Fibroblast of lung (primary cell): Measurements from ENCODE around the gene ETFRF1.

Experiments
- CTCF ChIP-seq, 2 donors: IDR thresholded peaks in 1 of 2; conservative IDR thresholded peaks in 1 of 2; 1 replicate in 1 of 2; 2 replicates in 1 of 2; pipeline ENCODE4 v1.5.1; 2011 to 2012; ENCODE audit warnings: low read length in 2 of 2, control low read depth in 1 of 2, inconsistent platforms in 1 of 2, low read depth in 1 of 2, mild to moderate bottlenecking in 1 of 2
- EZH2 ChIP-seq: IDR thresholded peaks from 2 replicates; pipeline ENCODE4 v1.5.1; 2012; ENCODE audit warnings: low read length, control low read depth, mild to moderate bottlenecking; ENCODE audit errors: missing control alignments

DNA sequence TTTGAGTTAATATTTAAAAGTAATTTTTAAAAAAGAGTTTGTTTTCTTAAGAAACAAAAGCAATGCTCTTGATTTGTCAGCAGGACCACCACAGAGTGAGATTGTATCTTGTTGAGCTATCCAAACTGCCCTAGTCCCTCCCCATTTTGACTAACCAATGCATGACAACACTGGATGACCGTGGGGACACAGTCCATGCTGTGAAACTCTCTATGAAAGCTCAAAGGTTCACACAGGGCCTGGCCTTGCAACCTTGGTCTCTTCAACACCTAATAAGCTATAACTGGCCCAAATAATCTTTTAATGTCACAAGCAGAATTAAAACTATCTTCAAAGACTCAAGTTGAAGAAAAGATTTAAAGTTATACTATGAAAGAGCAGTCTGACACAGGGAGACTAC is 13.5 kb downstream of the ETFRF1 start:
- TF ChIP-seq CTCF (conservative IDR thresholded peaks at IDR 0.05 in 1 of 2, IDR thresholded peaks at IDR 0.05 in 1 of 2; ENCODE audit: low read depth in 1 of 2, low read length in 2 of 2) (no peak), EZH2 (no peak)
